Measurements from ENCODE around the gene NEU2. TPM values are rescaled to one million over a fixed set of nuclear protein-coding genes. Genes with fewer than 3 reads are reported as not detected.

The NEU2 gene
- polyA plus RNA-seq, 1 experiment: not detected

DNA sequence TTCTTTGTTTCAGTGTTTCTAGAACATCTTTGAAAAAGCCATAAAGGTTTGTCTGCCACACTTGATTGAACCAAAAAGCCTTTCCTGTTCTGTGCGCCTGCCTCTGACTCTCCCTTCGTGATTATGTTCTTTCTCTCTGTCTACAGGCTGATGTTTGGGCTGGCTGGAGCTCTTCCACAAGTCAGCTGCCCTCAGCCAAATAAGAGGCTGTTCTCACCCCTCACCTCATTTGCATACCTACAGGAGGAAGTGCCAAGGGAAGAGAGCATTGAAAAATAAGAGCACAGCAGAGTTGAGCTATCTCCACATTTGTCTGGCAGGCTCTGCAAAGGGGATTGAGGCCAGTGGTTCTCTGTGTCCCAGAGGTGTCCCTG is 43.5 kb downstream of the NEU2 start:
- TF ChIP-seq, protein P1, sequence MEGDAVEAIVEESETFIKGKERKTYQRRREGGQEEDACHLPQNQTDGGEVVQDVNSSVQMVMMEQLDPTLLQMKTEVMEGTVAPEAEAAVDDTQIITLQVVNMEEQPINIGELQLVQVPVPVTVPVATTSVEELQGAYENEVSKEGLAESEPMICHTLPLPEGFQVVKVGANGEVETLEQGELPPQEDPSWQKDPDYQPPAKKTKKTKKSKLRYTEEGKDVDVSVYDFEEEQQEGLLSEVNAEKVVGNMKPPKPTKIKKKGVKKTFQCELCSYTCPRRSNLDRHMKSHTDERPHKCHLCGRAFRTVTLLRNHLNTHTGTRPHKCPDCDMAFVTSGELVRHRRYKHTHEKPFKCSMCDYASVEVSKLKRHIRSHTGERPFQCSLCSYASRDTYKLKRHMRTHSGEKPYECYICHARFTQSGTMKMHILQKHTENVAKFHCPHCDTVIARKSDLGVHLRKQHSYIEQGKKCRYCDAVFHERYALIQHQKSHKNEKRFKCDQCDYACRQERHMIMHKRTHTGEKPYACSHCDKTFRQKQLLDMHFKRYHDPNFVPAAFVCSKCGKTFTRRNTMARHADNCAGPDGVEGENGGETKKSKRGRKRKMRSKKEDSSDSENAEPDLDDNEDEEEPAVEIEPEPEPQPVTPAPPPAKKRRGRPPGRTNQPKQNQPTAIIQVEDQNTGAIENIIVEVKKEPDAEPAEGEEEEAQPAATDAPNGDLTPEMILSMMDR (IDR thresholded peaks at IDR 0.05; ENCODE audit: insufficient read depth, low read depth, low read length): no peak
- ChIA-PET CTCF (no interaction called here), POLR2A (no interaction called here)
- Histone ChIP-seq H3K36me3 (ENCODE audit: control insufficient read depth, insufficient read depth, low read length) (no peaks in the 10 kb centered on the region), H3K4me3 (ENCODE audit: low read depth, low read length) (no peak overlapping the region), H3K27me3 (ENCODE audit: control insufficient read depth, insufficient read depth, low read length) (peaks cover 3% of the 10 kb centered on the region)
- no peak for DNase-seq (ENCODE audit: low read depth)

DNA sequence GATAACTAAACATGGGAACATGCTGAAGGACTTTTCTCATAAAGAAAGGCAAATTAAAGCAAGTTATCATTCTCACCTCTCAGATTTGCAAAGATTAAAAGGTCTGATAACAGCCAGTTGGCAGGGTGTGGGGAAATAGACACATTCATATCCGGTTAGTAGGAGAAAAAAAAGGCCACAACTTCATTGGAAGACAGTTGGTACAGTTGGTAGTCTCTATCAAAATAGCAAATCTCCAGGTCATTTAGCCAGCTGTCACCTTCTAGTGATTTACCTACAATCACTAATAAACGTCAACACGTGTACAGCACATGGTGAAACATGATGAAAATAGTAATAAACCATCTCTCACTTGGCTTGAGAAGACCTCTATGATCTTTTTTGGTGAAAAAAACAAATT is 44.3 kb downstream of the NEU2 start:
- H3K36me3 ChIP-seq (ENCODE audit: control insufficient read depth, insufficient read depth, low read length): no peaks in the 10 kb centered on the region
- TF ChIP-seq, protein P1 (IDR thresholded peaks at IDR 0.05; ENCODE audit: insufficient read depth, low read depth, low read length): no peak
- ChIA-PET CTCF (no interaction called here), POLR2A (no interaction called here)
- no peak for DNase-seq (ENCODE audit: low read depth)
- H3K4me3 ChIP-seq (ENCODE audit: low read depth, low read length): no peak overlapping the region
- H3K27me3 ChIP-seq (ENCODE audit: control insufficient read depth, insufficient read depth, low read length): peaks cover 3% of the 10 kb centered on the region

DNA sequence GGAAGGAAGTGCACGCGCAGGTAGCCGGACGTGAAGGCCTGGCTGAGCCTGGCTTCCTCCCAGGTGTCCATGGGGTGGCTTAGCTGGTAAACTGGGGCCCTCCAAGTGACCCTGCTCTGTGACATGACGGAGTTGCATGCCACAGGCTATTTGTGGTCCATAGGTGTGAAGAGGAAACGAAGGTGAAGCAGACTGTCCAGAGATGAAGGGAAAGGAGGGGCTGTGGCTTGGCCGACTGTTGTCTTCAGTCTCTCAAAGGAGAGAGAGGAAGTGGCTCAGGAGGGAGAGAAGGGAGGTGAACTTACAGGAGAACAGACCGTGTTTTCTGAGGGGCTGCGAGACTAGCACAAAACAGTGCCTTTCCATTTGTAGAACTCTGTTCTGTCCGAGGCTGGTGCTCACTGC is 47.0 kb downstream of the NEU2 start:
- TF ChIP-seq, protein P1 (IDR thresholded peaks at IDR 0.05; ENCODE audit: insufficient read depth, low read depth, low read length): no peak
- Histone ChIP-seq H3K4me3 (ENCODE audit: low read depth, low read length) (no peak overlapping the region), H3K36me3 (ENCODE audit: control insufficient read depth, insufficient read depth, low read length) (no peaks in the 10 kb centered on the region), H3K27me3 (ENCODE audit: control insufficient read depth, insufficient read depth, low read length) (peaks cover 2% of the 10 kb centered on the region)
- no peak for DNase-seq (ENCODE audit: low read depth)
- ChIA-PET POLR2A (no interaction called here), CTCF (no interaction called here)

DNA sequence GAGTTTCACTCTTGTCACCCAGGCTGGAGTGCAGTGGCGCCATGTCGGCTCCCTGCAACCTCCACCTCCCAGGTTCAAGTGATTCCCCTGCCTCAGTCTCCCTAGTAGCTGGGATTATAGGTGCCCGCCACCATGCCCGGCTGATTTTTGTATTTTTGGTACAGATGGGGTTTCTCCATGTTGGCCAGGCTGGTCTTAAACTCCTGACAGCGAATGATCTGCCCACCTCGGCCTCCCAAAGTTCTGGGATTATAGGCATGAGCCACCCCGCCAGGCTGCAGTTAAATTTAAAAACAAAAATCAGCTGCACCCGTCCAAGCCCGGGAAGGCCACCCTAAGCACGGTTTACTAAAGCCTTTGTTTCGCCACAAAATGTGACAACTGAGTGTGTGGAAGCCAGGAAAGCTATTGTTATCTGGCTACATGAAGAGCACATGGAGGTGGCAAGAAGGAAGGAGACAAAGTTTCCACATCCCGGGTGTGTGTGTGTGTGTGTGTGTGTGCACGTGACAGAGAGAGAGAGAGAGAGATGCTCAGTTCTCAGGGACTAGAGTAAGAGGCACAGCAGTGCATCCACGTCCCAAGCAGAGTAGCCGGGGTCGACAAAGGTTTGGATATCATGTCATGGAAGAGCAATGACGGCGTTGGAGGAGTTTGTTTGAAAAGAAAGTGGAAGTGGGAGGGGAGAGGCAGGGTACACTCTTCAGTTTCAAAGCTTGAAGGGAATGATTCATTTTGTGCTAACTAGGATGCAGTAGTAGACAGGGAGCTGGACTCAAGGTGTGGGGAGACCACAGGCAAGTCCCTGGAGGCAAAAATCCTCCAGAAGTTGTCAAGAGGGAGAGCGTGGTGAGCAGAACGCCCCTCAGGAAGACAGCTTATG is 47.7 kb downstream of the NEU2 start:
- TF ChIP-seq, protein P1 (IDR thresholded peaks at IDR 0.05; ENCODE audit: insufficient read depth, low read depth, low read length): no peak
- no peak for DNase-seq (ENCODE audit: low read depth)
- H3K4me3 ChIP-seq (ENCODE audit: low read depth, low read length): no peak overlapping the region
- POLR2A ChIA-PET: no interaction called here
- no peaks in the 10 kb centered on the region for H3K36me3 ChIP-seq (ENCODE audit: control insufficient read depth, insufficient read depth, low read length)
- peaks cover 2% of the 10 kb centered on the region for H3K27me3 ChIP-seq (ENCODE audit: control insufficient read depth, insufficient read depth, low read length)
- CTCF ChIA-PET: no interaction called here

DNA sequence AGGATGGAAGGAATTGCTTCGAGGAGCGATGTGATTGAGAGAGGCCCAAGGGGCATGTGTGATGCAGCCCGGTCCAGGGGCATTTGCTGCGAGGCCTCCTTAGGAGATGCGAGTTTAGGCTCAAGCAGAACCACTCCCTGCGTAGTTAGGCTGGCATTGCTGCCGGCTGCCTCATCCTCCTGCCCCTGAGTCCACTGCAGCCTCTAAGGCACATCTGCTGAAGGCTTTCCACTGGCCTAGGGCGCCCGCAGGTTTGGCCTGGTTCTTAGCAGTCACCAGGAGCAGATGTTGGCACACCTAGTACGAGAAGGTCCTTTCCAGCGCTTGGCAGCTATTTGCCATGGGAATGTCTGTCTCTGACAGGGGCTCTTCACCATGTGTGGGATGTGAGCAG is 48.4 kb downstream of the NEU2 start:
- CTCF ChIA-PET: no interaction called here
- no peak for DNase-seq (ENCODE audit: low read depth)
- Histone ChIP-seq H3K27me3 (ENCODE audit: control insufficient read depth, insufficient read depth, low read length) (peaks cover 2% of the 10 kb centered on the region), H3K36me3 (ENCODE audit: control insufficient read depth, insufficient read depth, low read length) (no peaks in the 10 kb centered on the region), H3K4me3 (ENCODE audit: low read depth, low read length) (no peak overlapping the region)
- TF ChIP-seq, protein P1 (IDR thresholded peaks at IDR 0.05; ENCODE audit: insufficient read depth, low read depth, low read length): no peak
- POLR2A ChIA-PET: no interaction called here
